Stimulated activated effector memory CD8-positive, alpha-beta T cell treated with anti-CD3 and anti-CD28 coated beads, Interleukin-12 subunit alpha, Interleukin-12 subunit beta, amount 100 ng/mL, for 72 hours (primary cell): Measurements from ENCODE around the gene CORO2A.
"Not testable (repeated sequence)": the region's sequence is repeated elsewhere in the genome, so short reads cannot be mapped to it uniquely, and the experiment has no call there.

ENCODE experiments used
- ATAC-seq: fragments of 150-1000 bp; cut with Tn5 transposase; 2 replicates; pipeline ENCODE4 v1.10.0; 2021
- DNase-seq, 2 donors: peaks; one replicate each; pipeline ENCODE4 v3.0.0; 2021 to 2022; ENCODE audit warnings: low spot score in 2 of 2
- H3K27ac Mint-ChIP-seq: one replicate; pipeline ENCODE4 v1.8.0; 2022; ENCODE audit warnings: mild to moderate bottlenecking, mixed read lengths
- H3K36me3 Mint-ChIP-seq: one replicate; pipeline ENCODE4 v1.8.0; 2022; ENCODE audit warnings: mild to moderate bottlenecking, mixed read lengths
- H3K4me1 Mint-ChIP-seq: one replicate; pipeline ENCODE4 v1.8.0; 2022; ENCODE audit warnings: mixed read lengths
- H3K4me3 Mint-ChIP-seq: one replicate; pipeline ENCODE4 v1.8.0; 2022; ENCODE audit warnings: mild to moderate bottlenecking, mixed read lengths
- H3K9me3 Mint-ChIP-seq: one replicate; pipeline ENCODE4 v1.8.0; 2022; ENCODE audit warnings: mixed read lengths

Gene CORO2A

GRCh38 chr9:98132158-98132557 lies 60.3 kb downstream of the CORO2A start:
- Mint-ChIP-seq H3K36me3 (peaks cover 20% of the 10 kb centered on the region), H3K27ac (no peak overlapping the region), H3K4me1 (peaks cover 12% of the 10 kb centered on the region), H3K4me3 (no peak overlapping the region), H3K9me3 (no peaks in the 10 kb centered on the region)
- no peak for DNase-seq
- ATAC-seq: no peak

DNA sequence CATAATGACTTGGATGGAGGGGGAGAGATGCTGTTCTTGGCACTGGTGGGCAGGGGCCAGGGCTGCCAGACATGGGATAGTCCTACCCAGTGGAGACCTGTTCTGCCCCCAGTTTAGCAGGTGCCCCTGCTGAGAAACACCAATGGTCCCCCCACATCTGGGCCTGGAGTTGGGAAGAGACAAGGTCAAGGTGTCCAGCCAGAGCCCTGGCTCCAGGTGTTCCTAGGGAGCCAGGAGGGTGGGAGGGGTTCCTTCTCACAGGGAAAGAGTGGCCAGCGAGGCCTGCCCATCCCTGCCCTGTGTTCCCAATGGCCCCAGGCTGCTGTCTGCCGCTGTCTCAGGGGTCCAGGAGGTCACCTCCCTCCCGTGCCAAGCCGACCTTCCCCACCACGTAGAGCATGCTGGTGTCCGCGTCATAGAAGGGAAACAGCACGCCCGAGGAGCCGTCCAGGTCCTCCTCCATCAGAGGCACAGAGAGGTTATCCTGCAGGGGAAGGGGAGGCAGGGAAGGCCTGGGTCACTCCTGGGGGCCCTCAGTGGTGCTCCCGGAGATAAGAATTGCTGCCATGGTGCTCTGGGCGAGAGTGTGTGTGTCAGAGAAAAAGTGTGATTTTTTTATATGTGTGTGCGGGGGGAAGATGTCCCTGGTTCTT lies 61.7 kb downstream of the CORO2A start:
- Mint-ChIP-seq H3K27ac (peak overlapping the region; percentile 64), H3K4me1 (peaks cover 12% of the 10 kb centered on the region), H3K4me3 (no peak overlapping the region), H3K9me3 (no peaks in the 10 kb centered on the region), H3K36me3 (peaks cover 29% of the 10 kb centered on the region)
- no peak for DNase-seq
- no peak for ATAC-seq

- peaks cover 12% of the 10 kb centered on the region for H3K4me1 Mint-ChIP-seq
- H3K9me3 Mint-ChIP-seq, H3K4me3 Mint-ChIP-seq, ATAC-seq, DNase-seq: not testable (repeated sequence)
- H3K27ac Mint-ChIP-seq: peak overlapping the region; percentile 78
- peaks cover 29% of the 10 kb centered on the region for H3K36me3 Mint-ChIP-seq
Observed at GRCh38 chr9:98130060-98130459, 62.4 kb downstream of the CORO2A start.

DNA sequence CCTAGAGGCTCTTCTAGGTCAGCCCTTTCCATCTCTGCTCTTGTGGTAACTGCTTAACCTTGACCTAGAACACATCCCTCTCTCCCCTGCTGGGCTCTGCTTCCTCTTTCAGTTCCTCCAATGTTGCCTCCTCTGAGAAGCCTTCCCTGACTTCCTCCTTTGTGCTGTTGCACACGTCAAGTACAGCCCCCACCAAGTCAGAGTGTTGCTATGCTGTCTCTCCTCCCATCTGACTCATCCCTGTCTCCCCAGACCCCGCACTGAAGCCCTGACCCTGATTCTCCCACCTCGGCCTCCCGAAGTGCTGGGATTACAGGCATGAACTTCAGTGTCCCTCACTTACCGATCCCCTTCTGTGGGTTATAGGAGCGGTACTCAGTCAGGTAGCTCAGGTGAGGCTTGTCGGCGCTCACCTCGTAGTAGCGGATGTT lies 63.0 kb downstream of the CORO2A start:
- DNase-seq (no peak), ATAC-seq (no peak)
- Mint-ChIP-seq H3K9me3 (no peaks in the 10 kb centered on the region), H3K4me3 (no peak overlapping the region), H3K36me3 (peaks cover 29% of the 10 kb centered on the region), H3K4me1 (peaks cover 12% of the 10 kb centered on the region), H3K27ac (peak overlapping the region; percentile 78)

DNA sequence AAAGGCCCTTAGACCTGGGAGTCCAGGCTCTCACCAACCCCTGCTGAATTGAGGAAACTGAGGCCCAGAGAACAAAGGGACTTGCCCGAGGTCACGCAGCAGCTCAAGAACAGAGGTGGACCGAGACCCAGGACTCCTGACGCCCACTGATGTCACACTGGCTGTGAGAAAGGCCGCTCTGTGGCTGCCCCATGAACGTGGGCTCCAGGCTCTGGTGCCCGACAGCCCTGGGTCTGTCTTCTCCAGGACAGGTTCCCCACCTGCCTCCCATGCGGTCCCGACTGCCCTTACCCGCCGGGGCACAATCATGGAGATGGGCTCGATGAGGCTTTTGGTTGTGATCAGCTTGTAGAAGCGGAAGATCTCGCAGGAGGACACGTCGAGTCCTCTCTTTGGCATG lies 64.1 kb downstream of the CORO2A start:
- Mint-ChIP-seq H3K4me3 (no peak overlapping the region), H3K36me3 (peaks cover 29% of the 10 kb centered on the region), H3K9me3 (no peaks in the 10 kb centered on the region), H3K27ac (peak overlapping the region; percentile 78), H3K4me1 (peaks cover 9% of the 10 kb centered on the region)
- ATAC-seq (no peak), DNase-seq (no peak)

- DNase-seq (no peak), ATAC-seq (no peak)
- Mint-ChIP-seq H3K36me3 (peaks cover 29% of the 10 kb centered on the region), H3K4me3 (no peak overlapping the region), H3K4me1 (peaks cover 6% of the 10 kb centered on the region), H3K27ac (peak overlapping the region; percentile 71), H3K9me3 (no peaks in the 10 kb centered on the region)
Observed at GRCh38 chr9:98127226-98127625, 65.2 kb downstream of the CORO2A start.

- ATAC-seq (no peak), DNase-seq (no peak)
- Mint-ChIP-seq H3K4me3 (no peak overlapping the region), H3K27ac (no peak overlapping the region), H3K36me3 (peaks cover 29% of the 10 kb centered on the region), H3K9me3 (no peaks in the 10 kb centered on the region), H3K4me1 (peaks cover 28% of the 10 kb centered on the region)
Observed at GRCh38 chr9:98124637-98125426, 67.6 kb downstream of the CORO2A start.

DNA sequence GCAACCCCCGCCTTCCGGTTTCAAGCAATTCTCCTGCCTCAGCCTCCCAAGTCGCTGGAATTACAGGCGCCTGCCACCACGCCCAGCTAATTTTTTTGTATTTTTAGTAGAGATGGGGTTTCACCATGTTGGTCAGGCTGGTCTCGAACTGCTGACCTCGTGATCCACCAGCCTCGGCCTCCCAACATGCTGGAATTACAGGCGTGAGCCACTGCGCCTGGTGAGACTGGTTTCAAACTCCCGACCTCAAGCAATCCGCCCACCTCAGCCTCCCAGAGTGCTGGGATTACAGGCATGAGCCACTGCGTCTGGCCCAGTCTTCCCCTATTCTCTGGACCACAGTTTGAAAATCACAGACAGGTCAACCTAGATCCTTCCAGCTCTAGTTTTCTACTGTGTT lies 68.3 kb downstream of the CORO2A start:
- not testable (repeated sequence) for H3K27ac Mint-ChIP-seq, H3K4me3 Mint-ChIP-seq, H3K9me3 Mint-ChIP-seq, DNase-seq, ATAC-seq
- H3K36me3 Mint-ChIP-seq: peaks cover 23% of the 10 kb centered on the region
- peaks cover 29% of the 10 kb centered on the region for H3K4me1 Mint-ChIP-seq

DNA sequence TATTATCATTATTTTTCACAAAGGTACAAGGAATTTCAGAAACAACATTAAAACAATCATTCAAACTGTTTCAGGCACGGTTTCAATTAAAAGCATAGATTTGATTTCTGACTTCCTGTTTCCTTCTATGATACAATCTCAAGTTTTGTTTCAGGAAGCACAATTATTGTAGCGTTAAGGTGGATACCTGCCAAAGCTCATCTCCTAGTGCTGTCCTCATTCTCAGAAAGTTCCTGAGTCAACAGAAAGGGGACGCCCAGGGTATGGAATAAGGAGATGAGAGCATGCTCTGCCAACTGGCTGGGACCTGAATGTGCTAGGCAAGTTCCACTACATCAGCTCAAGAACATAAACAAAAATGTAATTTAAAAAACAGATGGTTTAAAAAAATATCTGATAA lies 71.4 kb downstream of the CORO2A start:
- peak overlapping the region; percentile 91 for H3K27ac Mint-ChIP-seq
- peak overlapping the region; percentile 83 for H3K4me3 Mint-ChIP-seq
- DNase-seq: no peak

DNA sequence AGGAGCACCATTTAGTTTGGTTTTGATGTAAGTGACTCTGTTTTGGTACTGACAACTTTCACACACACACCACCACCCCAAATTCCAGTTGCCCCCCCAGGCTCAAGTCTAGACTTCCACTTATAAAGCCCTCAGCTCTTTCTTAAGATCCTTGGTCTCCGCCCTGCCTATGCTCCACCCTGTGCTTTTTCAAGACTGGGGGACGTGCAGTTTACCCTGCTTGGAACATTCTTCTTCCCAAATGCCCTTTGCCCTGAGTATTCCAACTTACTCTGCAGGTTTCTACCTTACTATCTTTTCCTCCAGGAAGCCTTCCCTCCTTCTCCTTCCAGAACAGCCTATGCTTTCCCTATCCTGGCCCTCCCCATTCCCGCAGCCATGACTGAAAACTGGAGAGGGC lies 72.0 kb downstream of the CORO2A start:
- no peaks in the 10 kb centered on the region for H3K9me3 Mint-ChIP-seq
- ATAC-seq: no peak
- DNase-seq: no peak
- peaks cover 40% of the 10 kb centered on the region for H3K4me1 Mint-ChIP-seq
- H3K36me3 Mint-ChIP-seq: peaks cover 26% of the 10 kb centered on the region
- peak overlapping the region; percentile 91 for H3K27ac Mint-ChIP-seq
- H3K4me3 Mint-ChIP-seq: peak overlapping the region; percentile 83

More for the DNA sequence above, 71.4 kb downstream of the CORO2A start:
- no peak for ATAC-seq
- Mint-ChIP-seq H3K9me3 (no peaks in the 10 kb centered on the region), H3K4me1 (peaks cover 40% of the 10 kb centered on the region), H3K36me3 (peaks cover 23% of the 10 kb centered on the region)

GRCh38 chr9:98118640-98119601 lies 73.5 kb downstream of the CORO2A start, which contains the start of gene TRIM14:
TRIM14 (minus strand) TSS chr9:98119222; CDS start chr9:98119188, 34 bp downstream.
- peak within 1 kb of the TSS; percentile 83 for H3K4me3 Mint-ChIP-seq
- no peaks in the 10 kb centered on the region for H3K9me3 Mint-ChIP-seq
- DNase-seq: peak; percentile 41 to 84
- H3K27ac Mint-ChIP-seq: peak within 1 kb of the TSS; percentile 91
- H3K4me1 Mint-ChIP-seq: peaks cover 40% of the 10 kb centered on the region
- H3K36me3 Mint-ChIP-seq: peaks cover 30% of the 10 kb centered on the region
- peak; percentile 74 for ATAC-seq

DNA sequence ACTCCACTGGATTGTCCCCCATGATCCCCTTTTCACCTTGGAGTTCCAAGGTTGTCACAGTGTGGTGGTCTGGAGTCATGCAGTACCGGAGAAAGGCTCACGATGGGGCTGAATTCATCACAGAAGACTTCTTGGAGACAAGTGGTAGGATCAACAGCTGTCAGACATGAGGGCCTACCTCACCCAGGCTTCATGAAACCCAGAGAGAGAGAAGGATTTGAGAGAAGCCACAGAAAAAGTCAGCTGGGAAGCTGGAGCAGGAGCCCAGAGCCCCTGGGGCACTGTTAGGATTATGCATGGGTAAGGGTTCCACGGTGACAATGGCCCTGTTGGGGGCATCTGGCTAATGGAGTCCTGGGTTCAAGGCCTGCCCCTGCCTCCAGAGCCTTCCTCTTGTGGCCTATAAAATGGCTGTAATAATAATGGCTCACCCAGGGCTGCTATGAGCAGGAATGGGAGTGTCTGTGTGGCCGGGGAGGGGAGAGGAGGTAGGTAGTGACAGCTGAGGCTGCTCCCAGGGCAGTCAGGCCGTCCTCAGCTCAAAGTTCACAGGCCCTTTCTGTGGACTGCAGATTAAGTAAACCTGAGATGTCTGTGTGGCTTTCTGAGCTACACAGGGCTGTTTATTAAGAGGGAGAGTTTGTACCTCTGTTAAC lies 74.3 kb downstream of the CORO2A start:
- Mint-ChIP-seq H3K27ac (peak overlapping the region; percentile 91), H3K9me3 (no peaks in the 10 kb centered on the region), H3K36me3 (peaks cover 30% of the 10 kb centered on the region), H3K4me3 (peak overlapping the region; percentile 83), H3K4me1 (peaks cover 40% of the 10 kb centered on the region)
- ATAC-seq (peak; percentile 85), DNase-seq (peak in 1 of 2 donors; percentile 77)

DNA sequence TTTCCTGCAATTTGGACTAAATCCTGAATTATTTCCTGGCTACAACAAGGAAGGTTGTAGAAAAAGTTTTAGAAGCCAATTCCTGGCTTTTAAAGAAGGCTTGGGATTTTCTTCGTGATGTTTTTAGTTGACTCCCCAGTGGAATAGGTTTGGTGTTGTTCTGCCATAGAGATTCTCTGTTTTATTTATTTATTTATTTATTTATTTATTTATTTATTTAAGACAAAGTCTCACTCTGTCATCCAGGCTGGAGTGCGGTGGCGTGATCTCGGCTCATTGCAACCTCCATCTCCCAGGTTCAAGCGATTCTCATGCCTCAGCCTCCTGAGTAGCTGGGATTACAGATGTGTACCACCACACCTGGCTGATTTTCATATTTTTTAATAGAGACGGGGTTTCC lies 75.3 kb downstream of the CORO2A start:
- peaks cover 41% of the 10 kb centered on the region for H3K4me1 Mint-ChIP-seq
- not testable (repeated sequence) for ATAC-seq, DNase-seq, H3K9me3 Mint-ChIP-seq
- peak overlapping the region; percentile 91 for H3K27ac Mint-ChIP-seq
- H3K4me3 Mint-ChIP-seq: peak overlapping the region; percentile 83
- H3K36me3 Mint-ChIP-seq: peaks cover 34% of the 10 kb centered on the region

DNA sequence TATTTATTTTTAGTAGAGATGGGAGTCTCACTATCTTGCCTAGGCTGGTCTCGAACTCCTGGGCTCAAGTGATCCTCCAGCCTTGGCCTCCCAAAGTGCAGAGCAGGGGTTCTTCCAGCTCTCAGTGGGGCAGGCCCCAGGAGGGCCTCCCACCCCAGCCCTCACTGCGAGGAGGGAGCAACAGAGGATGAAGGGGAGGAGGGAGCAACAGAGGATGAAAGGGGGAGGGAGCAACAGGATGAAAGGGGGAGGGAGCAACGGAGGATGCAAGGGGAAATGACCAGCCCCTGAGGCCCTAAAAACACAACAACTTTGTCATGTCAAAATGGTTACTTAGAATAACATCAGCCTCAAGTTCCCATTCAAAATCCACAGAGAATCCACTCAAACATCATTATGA lies 83.4 kb downstream of the CORO2A start:
- no peak for DNase-seq
- ATAC-seq: peak; percentile 15
- Mint-ChIP-seq H3K36me3 (peaks cover 55% of the 10 kb centered on the region), H3K4me3 (peak overlapping the region; percentile 56), H3K4me1 (peaks cover 63% of the 10 kb centered on the region), H3K27ac (peak overlapping the region; percentile 89), H3K9me3 (no peaks in the 10 kb centered on the region)
